Endothelial cell of umbilical vein (primary cell): ENCODE measurements around the gene ZNF438. TPM values are rescaled to one million over a fixed set of nuclear protein-coding genes. Genes with fewer than 3 reads are reported as not detected.

Experiments used
- BruUV-seq: library from RNA; stranded (reverse); fragments of 400-500 nt; replicated peaks from 2 replicates; lab custom pipeline; 2021; lab: Mats Ljungman, UMichigan
- CTCF ChIA-PET: fragments of 300-600, 350-600 bp; sonication (Branson Sonifier 250); formaldehyde crosslinking; loops from one replicate; lab custom pipeline; 2021; ENCODE audit warnings: antibody characterized with exemption, inconsistent platforms; lab: Charles Lee
- POLR2A ChIA-PET: fragments of 300-600, 350-600 bp; sonication (Branson Sonifier 250); formaldehyde crosslinking; loops from one replicate; lab custom pipeline; 2021; ENCODE audit warnings: antibody characterized with exemption, inconsistent platforms; lab: Charles Lee
- DNase-seq: peaks from one replicate; pipeline ENCODE4 v3.0.0-alpha.2; 2011; ENCODE audit warnings: low read depth, low spot score
- FAIRE-seq: peaks from 2 replicates; lab custom pipeline; 2011; peaks lifted over from hg19 to GRCh38; lab: Jason Lieb, UNC
- H2AFZ ChIP-seq: 2 replicates; pipeline ENCODE4 v1.6.0; 2012; ENCODE audit warnings: low read depth, low read length, control low read depth, inconsistent platforms
- H3K27ac ChIP-seq: 2 replicates; pipeline ENCODE4 v1.5.1; 2011; ENCODE audit warnings: low read depth, mild to moderate bottlenecking, control low read depth, low read length, moderate library complexity; ENCODE audit not compliant: insufficient read depth
- H3K27me3 ChIP-seq, 2 experiments: 2 replicates each; pipeline versions ENCODE4 v1.6.0 to v1.6.1; 2011; ENCODE audit warnings: low read length in 2 of 2, mixed read lengths in 1 of 2; ENCODE audit not compliant: control insufficient read depth in 2 of 2, insufficient read depth in 2 of 2
- H3K36me3 ChIP-seq, 2 experiments: 2 replicates in 1 of 2; 3 replicates in 1 of 2; pipeline ENCODE4 v1.5.1; 2011; ENCODE audit warnings: low read length in 2 of 2, mild to moderate bottlenecking in 1 of 2, moderate library complexity in 1 of 2; ENCODE audit not compliant: control insufficient read depth in 2 of 2, insufficient read depth in 2 of 2; ENCODE audit errors: extremely low read depth in 1 of 2
- H3K4me1 ChIP-seq: 3 replicates; pipeline ENCODE4 v1.5.1; 2011; ENCODE audit warnings: mild to moderate bottlenecking, low read length; ENCODE audit not compliant: control insufficient read depth, insufficient read depth; ENCODE audit errors: extremely low read depth
- H3K4me2 ChIP-seq: 2 replicates; pipeline ENCODE4 v1.6.1; 2011; ENCODE audit warnings: low read length, control low read depth, mixed read lengths; ENCODE audit not compliant: insufficient read depth
- H3K4me3 ChIP-seq, 3 experiments: fragments of 200-600 bp in 1 of 3; sonication (generic), shearing (Covaris generic) in 1 of 3; replicated peaks in 1 of 3; 2 replicates each; pipeline ENCODE4 v1.5.1; 2011 to 2016; ENCODE audit warnings: control low read depth in 3 of 3, low read length in 3 of 3, mild to moderate bottlenecking in 2 of 3, inconsistent platforms in 1 of 3, low read depth in 1 of 3, moderate library complexity in 1 of 3; ENCODE audit not compliant: insufficient read depth in 1 of 3
- H3K79me2 ChIP-seq: 2 replicates; pipeline ENCODE4 v1.6.0; 2012; ENCODE audit warnings: low read length, inconsistent platforms; ENCODE audit not compliant: control insufficient read depth, insufficient read depth
- H3K9ac ChIP-seq: replicated peaks from 2 replicates; pipeline ENCODE3; 2011; ENCODE audit warnings: low read length, control low read depth; ENCODE audit not compliant: insufficient read depth; ENCODE audit errors: extremely low read depth
- H3K9me1 ChIP-seq: replicated peaks from 3 replicates; pipeline ENCODE4 v1.6.0; 2011; ENCODE audit warnings: mild to moderate bottlenecking, low read length; ENCODE audit not compliant: control insufficient read depth, insufficient read depth; ENCODE audit errors: extremely low read depth
- H3K9me3 ChIP-seq: replicated peaks from 2 replicates; pipeline ENCODE4 v1.5.1; 2012; ENCODE audit warnings: low read length, inconsistent platforms; ENCODE audit not compliant: control insufficient read depth, insufficient read depth
- H4K20me1 ChIP-seq: replicated peaks from 2 replicates; pipeline ENCODE3; 2011; ENCODE audit warnings: mild to moderate bottlenecking, low read length; ENCODE audit not compliant: control insufficient read depth, insufficient read depth; ENCODE audit errors: extremely low read depth
- CTCF ChIP-seq, 2 donors: IDR thresholded peaks; 1 replicate in 1 of 2; 2 replicates in 1 of 2; pipeline ENCODE4 v1.5.1; 2011; ENCODE audit warnings: low read length in 2 of 2, mild to moderate bottlenecking in 2 of 2, moderate library complexity in 2 of 2, control low read depth in 1 of 2, inconsistent platforms in 1 of 2, low read depth in 1 of 2; ENCODE audit not compliant: insufficient read depth in 1 of 2; ENCODE audit errors: extremely low read depth in 1 of 2
- EZH2 ChIP-seq: IDR thresholded peaks from 2 replicates; pipeline ENCODE4 v1.6.1; 2012; ENCODE audit warnings: borderline replicate concordance, low read depth, mild to moderate bottlenecking, moderate library complexity, low read length, inconsistent platforms; ENCODE audit not compliant: severe bottlenecking
- FOS ChIP-seq: IDR thresholded peaks from 2 replicates; pipeline ENCODE4 v1.6.1; 2011; ENCODE audit warnings: mild to moderate bottlenecking, low read length, moderate library complexity, borderline replicate concordance; ENCODE audit not compliant: insufficient read depth
- GATA2 ChIP-seq: IDR thresholded peaks from 2 replicates; pipeline ENCODE4 v1.7.0; 2011; ENCODE audit warnings: low read depth, mild to moderate bottlenecking, moderate library complexity, mixed read lengths, low read length; ENCODE audit not compliant: insufficient read length, insufficient read depth
- JUN ChIP-seq: IDR thresholded peaks from 2 replicates; pipeline ENCODE4 v1.6.1; 2011; ENCODE audit warnings: borderline replicate concordance, low read depth; ENCODE audit not compliant: insufficient read length, insufficient read depth
- MAX ChIP-seq: IDR thresholded peaks from 2 replicates; pipeline ENCODE4 v1.6.1; 2011; ENCODE audit not compliant: insufficient read depth, insufficient read length
- MYC ChIP-seq: IDR thresholded peaks from one replicate; pipeline ENCODE4 v1.6.1; 2011; ENCODE audit warnings: mild to moderate bottlenecking, low read depth, low read length
- POLR2A ChIP-seq: IDR thresholded peaks from 2 replicates; pipeline ENCODE4 v1.6.1; 2012; ENCODE audit warnings: low read depth, mild to moderate bottlenecking, control low read depth, low read length
- POLR2AphosphoS5 ChIP-seq: IDR thresholded peaks from 2 replicates; pipeline ENCODE4 v1.6.1; 2012; ENCODE audit warnings: low read depth, mild to moderate bottlenecking, control low read depth, low read length, moderate library complexity; ENCODE audit not compliant: insufficient read depth
- dilution Hi-C: fragments of 300-500 bp; cut with MboI; formaldehyde crosslinking; loops from one replicate; pipeline ENCODE4 v1.15.0; 2019; ENCODE audit warnings: low sequenced_read_pairs; ENCODE audit not compliant: extremely low pct_ligation_motif_present
- intact Hi-C: fragments of 100-400 bp; cut with micrococcal nuclease; formaldehyde crosslinking; loops from one replicate; pipeline ENCODE4 v1.10.0; 2022
- polyA plus RNA-seq, 4 experiments: library from polyadenylated mRNA; depleted of rRNA in 3 of 4; stranded (reverse) in 3 of 4; unstranded in 1 of 4; fragments of >200 nt; gene quantifications; 2 replicates each; pipeline versions ENCODE4 v1.2.1 to v1.2.3, GENCODE V29; 2011 to 2012; ENCODE audit warnings: missing spikeins in 1 of 4
- total RNA-seq: library from RNA; stranded (reverse); gene quantifications from 2 replicates; pipeline ENCODE4 v1.2.3, GENCODE V29; 2021

ZNF438 gene
- total and polyA plus RNA-seq, 2 donors (not counting 3 experiments of a cell fraction or from before 2014, with no cell fraction given), result 7.2 to 15.1 TPM

GRCh38 chr10:30878920-30879319 is 152.7 kb downstream of the ZNF438 start:
- Histone ChIP-seq H3K9ac (no peak overlapping the region), H2AFZ (no peak overlapping the region), H3K4me3 (no peak overlapping the region), H3K4me2 (no peak overlapping the region), H3K27me3 (no peaks in the 10 kb centered on the region), H3K9me3 (no peaks in the 10 kb centered on the region), H3K9me1 (no peaks in the 10 kb centered on the region), H3K27ac (no peak overlapping the region), H4K20me1 (no peaks in the 10 kb centered on the region), H3K36me3 (no peaks in the 10 kb centered on the region), H3K4me1 (peaks cover 22% of the 10 kb centered on the region), H3K79me2 (no peaks in the 10 kb centered on the region)
- intact Hi-C loops, result no loop called here
- no TSS peak for BruUV-seq
- POLR2A ChIA-PET, result no interaction called here
- DNase-seq (no peak), FAIRE-seq (no peak)
- CTCF ChIA-PET, result interaction anchor here (1.3 to 2.8 kb wide), 2 partner anchors 9 to 21 kb away, joined by 3 to 8 read pairs; no protein-coding TSS in a partner anchor
- TF ChIP-seq GATA2 (no peak), EZH2 (no peak), JUN (no peak), CTCF (IDR thresholded peaks at IDR 0.05; ENCODE audit: extremely low read depth in 1 of 2, insufficient read depth in 1 of 2, low read depth in 1 of 2, low read length in 2 of 2) (no peak), POLR2A (no peak), FOS (no peak), MAX (no peak), POLR2AphosphoS5 (no peak), MYC (no peak)
- dilution Hi-C loops, result no loop called here
